HCT116 (cell line): ENCODE measurements around the gene GRM4. TPM values are rescaled to one million over a fixed set of nuclear protein-coding genes. Genes with fewer than 3 reads are reported as not detected.

Source experiments
- ATAC-seq: fragments of 200-7000 bp; cut with Tn5 transposase; 2 replicates; pipeline ENCODE4 v1.9.1; 2020; ENCODE audit warnings: mild to moderate bottlenecking, moderate library complexity
- BruUV-seq: library from RNA; stranded (reverse); fragments of 400-500 nt; replicated peaks from 2 replicates; lab custom pipeline; 2021; lab: Mats Ljungman, UMichigan
- CTCF ChIA-PET: fragments of 300-600 bp; sonication (Branson Sonifier 250); formaldehyde crosslinking; loops from one replicate; lab custom pipeline; 2021; ENCODE audit warnings: antibody characterized with exemption; lab: Charles Lee
- POLR2A ChIA-PET: fragments of 300-600, 350-600 bp; sonication (Branson Sonifier 250); formaldehyde crosslinking; loops from one replicate; lab custom pipeline; 2021; ENCODE audit warnings: antibody characterized with exemption; lab: Charles Lee
- RAD21 ChIA-PET, 2 experiments: fragments of 300-600 bp; sonication (Branson Sonifier 250); formaldehyde crosslinking; loops; one replicate each; lab custom pipeline; 2023; ENCODE audit warnings: low total read pairs in 2 of 2; ENCODE audit not compliant: uncharacterized antibody in 2 of 2, unreplicated experiment in 2 of 2, low non-redundant PET in 1 of 2; lab: Charles Lee
- DNase-seq: peaks from one replicate; pipeline ENCODE4 v3.0.0-alpha.2; 2010; ENCODE audit warnings: low read depth, low spot score
- H2AFZ ChIP-seq: fragments of 200-600 bp; shearing (Covaris generic), sonication (generic); 2 replicates; pipeline ENCODE4 v1.6.1; 2017; ENCODE audit warnings: low read depth, mixed run types, mixed read lengths, antibody characterized with exemption, low read length; ENCODE audit not compliant: poor library complexity, severe bottlenecking
- H3K27ac ChIP-seq: 2 replicates; pipeline ENCODE4 v1.5.1; 2012; ENCODE audit warnings: low read depth, low read length
- H3K27me3 ChIP-seq: fragments of 200-600 bp; sonication (generic); 2 replicates; pipeline ENCODE4 v1.6.1; 2016; ENCODE audit warnings: mixed run types, low read length, mixed read lengths; ENCODE audit not compliant: insufficient read depth
- H3K36me3 ChIP-seq, 2 experiments: fragments of 200-500 bp in 1 of 2; fragments of 200-600 bp in 1 of 2; sonication (Bioruptor generic) in 1 of 2; sonication (generic) in 1 of 2; 2 replicates each; pipeline versions ENCODE4 v1.5.1 to v1.6.1; 2014 to 2016; ENCODE audit warnings: low read length in 2 of 2, inconsistent platforms in 1 of 2, mixed read lengths in 1 of 2, mixed run types in 1 of 2; ENCODE audit not compliant: insufficient read depth in 2 of 2, control insufficient read depth in 1 of 2
- H3K4me1 ChIP-seq, 2 experiments: fragments of 200-600 bp in 1 of 2; sonication (generic) in 1 of 2; 2 replicates each; pipeline versions ENCODE4 v1.5.1 to v1.6.1; 2012 to 2017; ENCODE audit warnings: low read length in 2 of 2, inconsistent platforms in 1 of 2, mild to moderate bottlenecking in 1 of 2, mixed read lengths in 1 of 2, mixed run types in 1 of 2, moderate library complexity in 1 of 2; ENCODE audit not compliant: insufficient read depth in 2 of 2, control insufficient read depth in 1 of 2
- H3K4me2 ChIP-seq: fragments of 200-600 bp; sonication (generic); 2 replicates; pipeline ENCODE4 v1.6.1; 2017; ENCODE audit warnings: mixed run types, low read length, mixed read lengths
- H3K4me3 ChIP-seq, 2 experiments: fragments of 200-600 bp in 1 of 2; sonication (generic) in 1 of 2; replicated peaks in 1 of 2; 2 replicates each; pipeline ENCODE4 v1.5.1; 2011 to 2016; ENCODE audit warnings: low read length in 2 of 2, control low read depth in 1 of 2, low read depth in 1 of 2, mild to moderate bottlenecking in 1 of 2, mixed read lengths in 1 of 2, mixed run types in 1 of 2
- H3K79me2 ChIP-seq: fragments of 200-600 bp; sonication (generic); 2 replicates; pipeline ENCODE4 v1.6.1; 2017; ENCODE audit warnings: mild to moderate bottlenecking, mixed run types, low read length, moderate library complexity, mixed read lengths; ENCODE audit not compliant: insufficient read depth
- H3K9ac ChIP-seq: fragments of 200-600 bp; sonication (generic); 2 replicates; pipeline ENCODE4 v1.6.1; 2016; ENCODE audit warnings: low read length, mixed read lengths
- H3K9me2 ChIP-seq: fragments of 200-600 bp; sonication (generic), shearing (Covaris generic); 2 replicates; pipeline ENCODE4 v1.6.1; 2017; ENCODE audit warnings: mixed run types, mild to moderate bottlenecking, moderate library complexity; ENCODE audit not compliant: insufficient read depth
- H3K9me3 ChIP-seq, 2 experiments: fragments of 200-500 bp in 1 of 2; fragments of 200-600 bp in 1 of 2; sonication (Bioruptor generic) in 1 of 2; sonication (generic) in 1 of 2; 2 replicates each; pipeline ENCODE4 v1.6.1; 2014 to 2017; ENCODE audit warnings: low read length in 2 of 2, mixed read lengths in 2 of 2, inconsistent platforms in 1 of 2, low read depth in 1 of 2, mild to moderate bottlenecking in 1 of 2, mixed run types in 1 of 2, moderate library complexity in 1 of 2; ENCODE audit not compliant: control insufficient read depth in 1 of 2, insufficient read depth in 1 of 2
- H4K20me1 ChIP-seq: fragments of 200-600 bp; sonication (generic), shearing (Covaris generic); 2 replicates; pipeline ENCODE4 v1.6.1; 2017; ENCODE audit warnings: mixed run types, mild to moderate bottlenecking, moderate library complexity; ENCODE audit not compliant: insufficient read depth
- CEBPB ChIP-seq: IDR thresholded peaks from 2 replicates; pipeline ENCODE4 v1.6.1; 2012; ENCODE audit warnings: low read depth
- JUND ChIP-seq: IDR thresholded peaks from 2 replicates; pipeline ENCODE4 v1.6.1; 2012
- ZFX ChIP-seq: fragments of 450-650 bp; IDR thresholded peaks from 2 replicates; pipeline ENCODE4 v1.6.1; 2017
- ZNF274 ChIP-seq: fragments of 200-500 bp; sonication (Bioruptor generic); IDR thresholded peaks from 2 replicates; pipeline ENCODE4 v1.6.1; 2014; ENCODE audit warnings: mild to moderate bottlenecking, low read depth, low read length, inconsistent platforms
- intact Hi-C: fragments of 100-400 bp; cut with micrococcal nuclease; formaldehyde crosslinking; loops from 2 replicates; pipeline ENCODE4 v1.10.0; 2022
- total RNA-seq: library from RNA; stranded (reverse); gene quantifications from one replicate; pipeline ENCODE4 v1.2.1, GENCODE V29; 2021; ENCODE audit not compliant: unreplicated experiment

GRM4 gene
- total RNA-seq, 1 experiment from 2014 or later = 2.6 TPM

- H3K36me3 ChIP-seq = no peaks in the 10 kb centered on the region
- H3K4me3 ChIP-seq = no peak overlapping the region
- DNase-seq (no peak), ATAC-seq (peak; percentile 61; the same call in 1 of the 2 replicates)
- ChIA-PET RAD21 (no interaction called here), POLR2A (no interaction called here), CTCF (no interaction called here)
- H2AFZ ChIP-seq = no peak overlapping the region
- no peak overlapping the region for H3K9ac ChIP-seq
- TF ChIP-seq ZNF274 (no peak), JUND (0 out of 2 replicates have a peak, but pooled peaks have one; percentile 10)
- peaks cover 2 to 14% of the 10 kb centered on the region in 2 experiments; a peak in 2 of 4 replicates for H3K4me1 ChIP-seq
- no peaks in the 10 kb centered on the region for H4K20me1 ChIP-seq
- no peaks in the 10 kb centered on the region for H3K9me3 ChIP-seq
- no peak overlapping the region for H3K27ac ChIP-seq
- H3K9me2 ChIP-seq = no peaks in the 10 kb centered on the region
- intact Hi-C loops = no loop called here
- no TSS peak for BruUV-seq
- H3K27me3 ChIP-seq = 0 out of 2 replicates have a peak, but pooled peaks cover 4% of the 10 kb centered on the region
- H3K4me2 ChIP-seq = peak overlapping the region; percentile 4; the same call in 1 of the 2 replicates
- no peaks in the 10 kb centered on the region for H3K79me2 ChIP-seq
These were observed 14.3 kb downstream of the GRM4 start for GRCh38 chr6:34131326-34132290.

GRCh38 chr6:34130862-34131261, 15.0 kb downstream of the GRM4 start:
- ATAC-seq (peak; percentile 77), DNase-seq (no peak)
- Histone ChIP-seq H3K27ac (no peak overlapping the region), H3K4me3 (no peak overlapping the region), H3K4me2 (peak overlapping the region; percentile 4; the same call in 1 of the 2 replicates), H3K79me2 (no peaks in the 10 kb centered on the region), H3K4me1 (peaks cover 2 to 14% of the 10 kb centered on the region in 2 experiments; a peak in 2 of 4 replicates), H3K9ac (no peak overlapping the region), H3K27me3 (no peaks in the 10 kb centered on the region), H2AFZ (no peak overlapping the region), H3K9me3 (no peaks in the 10 kb centered on the region), H3K36me3 (no peaks in the 10 kb centered on the region), H3K9me2 (no peaks in the 10 kb centered on the region), H4K20me1 (no peaks in the 10 kb centered on the region)
- intact Hi-C loops = no loop called here
- POLR2A ChIA-PET = no interaction called here
- CTCF ChIA-PET = interaction anchor here (0.7 kb wide), 1 partner anchor 76 kb away, joined by 4 read pairs; no protein-coding TSS in a partner anchor
- RAD21 ChIA-PET = no interaction called here
- no TSS peak for BruUV-seq
- TF ChIP-seq CEBPB (no peak), ZFX (0 out of 2 replicates have a peak, but pooled peaks have one; percentile 12)
